ENCODE measurements around the gene PPARG. TPM values are rescaled to one million over a fixed set of nuclear protein-coding genes. Genes with fewer than 3 reads are reported as not detected.
"Not testable (repeated sequence)": the region's sequence is repeated elsewhere in the genome, so short reads cannot be mapped to it uniquely, and the experiment has no call there.

Gene PPARG
- total and polyA plus RNA-seq, 12 donors = 3.1 to 21.9 (median 6.8) TPM

GRCh38 chr3:12384451-12385233 is 95.8 kb downstream of the PPARG start:
- 66 to 87% (median 72%) methylated on average over 1 of the region's 1 CpG for WGBS, 4 donors

GRCh38 chr3:12386514-12387291 is 97.8 kb downstream of the PPARG start:
- H3K27ac ChIP-seq = not testable (repeated sequence)

More at GRCh38 chr3:12384451-12385233, 95.8 kb downstream of the PPARG start:
- H3K9me3 ChIP-seq (replicated peaks in 1 of 3) = no peaks in the 10 kb centered on the region
- H3K4me3 ChIP-seq = no peak overlapping the region
- TF ChIP-seq CTCF (IDR thresholded peaks at IDR 0.05) (no peak), POLR2A (IDR thresholded peaks at IDR 0.05) (no peak)
- no peak for DNase-seq
- intact Hi-C loops (cut with DNase I) = no loop called here
- no peaks in the 10 kb centered on the region for H3K36me3 ChIP-seq (replicated peaks in 1 of 2)
- no peak overlapping the region for H3K27ac ChIP-seq
- no peaks in the 10 kb centered on the region for H3K27me3 ChIP-seq
- no peaks in the 10 kb centered on the region for H3K4me1 ChIP-seq (replicated peaks in 1 of 2)

DNA sequence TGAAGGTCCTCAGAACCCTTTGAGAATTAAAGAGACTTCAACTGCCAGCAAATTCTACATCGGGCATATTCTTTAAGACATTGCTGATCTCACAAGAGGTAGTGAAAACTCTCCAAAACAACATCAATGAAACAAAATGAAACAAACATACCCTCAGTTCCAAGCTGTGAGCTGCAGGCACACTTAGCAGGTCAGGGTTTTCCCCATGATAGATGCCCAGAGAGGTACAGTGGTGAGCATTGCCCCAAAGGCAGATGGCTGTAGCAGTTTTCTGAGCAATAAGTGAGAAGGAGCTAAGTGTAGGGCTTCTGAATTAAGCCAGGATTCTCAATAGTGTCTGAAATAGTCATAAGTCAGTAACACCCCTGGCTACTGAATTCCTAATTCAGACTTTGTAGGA is 99.3 kb downstream of the PPARG start:
- no peak for DNase-seq
- Histone ChIP-seq H3K9me3 (replicated peaks in 1 of 3) (no peaks in the 10 kb centered on the region), H3K27me3 (no peaks in the 10 kb centered on the region), H3K36me3 (replicated peaks in 1 of 2) (no peaks in the 10 kb centered on the region), H3K27ac (no peak overlapping the region), H3K4me1 (replicated peaks in 1 of 2) (no peaks in the 10 kb centered on the region), H3K4me3 (no peak overlapping the region)
- TF ChIP-seq CTCF (IDR thresholded peaks at IDR 0.05) (no peak), POLR2A (IDR thresholded peaks at IDR 0.05) (no peak)
- intact Hi-C loops (cut with DNase I) = no loop called here
- 73 to 89% (median 84%) methylated on average over 1 of the region's 1 CpG for WGBS, 4 donors

More at GRCh38 chr3:12386514-12387291, 97.8 kb downstream of the PPARG start:
- H3K27me3 ChIP-seq; H3K9me3 ChIP-seq (replicated peaks in 1 of 3); H3K4me3 ChIP-seq; intact Hi-C loops (cut with DNase I); DNase-seq; H3K4me1 ChIP-seq (replicated peaks in 1 of 2); H3K36me3 ChIP-seq (replicated peaks in 1 of 2): not testable (repeated sequence)
- WGBS, 4 donors = 56 to 70% (median 68%) methylated on average over 4 of the region's 4 CpGs

- intact Hi-C loops (cut with DNase I) = no loop called here
- H3K27ac ChIP-seq = no peak overlapping the region
- no peak for DNase-seq
- H3K4me1 ChIP-seq (replicated peaks in 1 of 2) = no peaks in the 10 kb centered on the region
- no peak for TF ChIP-seq POLR2A (IDR thresholded peaks at IDR 0.05)
- TF ChIP-seq CTCF (IDR thresholded peaks at IDR 0.05) = no peak
- no peaks in the 10 kb centered on the region for H3K9me3 ChIP-seq (replicated peaks in 1 of 3)
- H3K4me3 ChIP-seq = no peak overlapping the region
- H3K36me3 ChIP-seq (replicated peaks in 1 of 2) = no peaks in the 10 kb centered on the region
- 64 to 69% (median 67%) methylated on average over 8 of the region's 8 CpGs for WGBS, 4 donors
- no peaks in the 10 kb centered on the region for H3K27me3 ChIP-seq
Observed at GRCh38 chr3:12392101-12392878, 103.4 kb downstream of the PPARG start.
